HEK293 (cell line): ENCODE data around the gene REST.

Experiments used
- CTCF ChIA-PET: fragments of 350-600 bp; formaldehyde crosslinking; extraction: SDS; loops from one replicate; lab custom pipeline; 2021; ENCODE audit warnings: antibody characterized with exemption; lab: Yijun Ruan, JAX
- POLR2A ChIA-PET: fragments of 300-600 bp; formaldehyde crosslinking; extraction: SDS; loops from one replicate; lab custom pipeline; 2020; ENCODE audit warnings: antibody characterized with exemption, inconsistent platforms; lab: Yijun Ruan, JAX
- H3K27ac ChIP-seq: fragments of 200-500 bp; sonication (Bioruptor generic); 2 replicates; pipeline ENCODE4 v1.5.1; 2014; ENCODE audit warnings: low read depth, low read length, control low read depth, inconsistent platforms; ENCODE audit errors: extremely low read depth
- H3K36me3 ChIP-seq, 2 experiments: fragments of 200-500 bp in 1 of 2; sonication (Bioruptor generic) in 1 of 2; 1 replicate in 1 of 2; 2 replicates in 1 of 2; pipeline ENCODE4 v1.5.1; 2014 to 2017; ENCODE audit warnings: inconsistent platforms in 2 of 2, low read length in 2 of 2; ENCODE audit not compliant: control insufficient read depth in 2 of 2, insufficient read depth in 1 of 2
- H3K4me1 ChIP-seq: fragments of 200-500 bp; sonication (Bioruptor generic); 2 replicates; pipeline ENCODE4 v1.5.1; 2014; ENCODE audit warnings: mild to moderate bottlenecking, low read length, inconsistent platforms; ENCODE audit not compliant: control insufficient read depth, insufficient read depth
- H3K4me3 ChIP-seq: 2 replicates; pipeline ENCODE4 v1.5.1; 2011; ENCODE audit warnings: low read depth, mild to moderate bottlenecking, control low read depth, low read length, moderate library complexity
- H3K9me3 ChIP-seq: fragments of 200-500 bp; sonication (Bioruptor generic); 2 replicates; pipeline ENCODE4 v1.5.1; 2014; ENCODE audit warnings: low read depth, low read length, inconsistent platforms; ENCODE audit not compliant: control insufficient read depth, insufficient read depth
- EGR2 ChIP-seq: fragments of 450-650 bp; formaldehyde crosslinking; IDR thresholded peaks from 2 replicates; pipeline ENCODE4 v1.5.1; 2016; ENCODE audit warnings: low read depth, missing biosample characterization, missing genetic modification characterization
- KLF1 ChIP-seq: fragments of 450-650 bp; formaldehyde crosslinking; IDR thresholded peaks from 2 replicates; pipeline ENCODE4 v1.5.1; 2016; ENCODE audit warnings: missing biosample characterization, missing genetic modification characterization
- KLF10 ChIP-seq: fragments of 450-650 bp; IDR thresholded peaks from 2 replicates; pipeline ENCODE4 v1.5.1; 2018; ENCODE audit warnings: missing biosample characterization, mild to moderate bottlenecking, missing genetic modification characterization
- KLF17 ChIP-seq: fragments of 450-650 bp; formaldehyde crosslinking; IDR thresholded peaks from 2 replicates; pipeline ENCODE4 v1.5.1; 2016; ENCODE audit warnings: missing biosample characterization, missing genetic modification characterization
- PRDM10 ChIP-seq: fragments of 450-650 bp; formaldehyde crosslinking; IDR thresholded peaks from 2 replicates; pipeline ENCODE4 v1.5.1; 2016; ENCODE audit warnings: missing biosample characterization, missing genetic modification characterization
- SP7 ChIP-seq: fragments of 450-650 bp; formaldehyde crosslinking; IDR thresholded peaks from 2 replicates; pipeline ENCODE4 v1.5.1; 2016; ENCODE audit warnings: missing biosample characterization, missing genetic modification characterization
- TCF7L2 ChIP-seq: IDR thresholded peaks from 2 replicates; pipeline ENCODE4 v1.6.1; 2011; ENCODE audit warnings: low read depth, mild to moderate bottlenecking, inconsistent platforms, low read length, moderate library complexity, borderline replicate concordance
- ZEB2 ChIP-seq: fragments of 450-650 bp; formaldehyde crosslinking; IDR thresholded peaks from 2 replicates; pipeline ENCODE4 v1.5.1; 2016; ENCODE audit warnings: missing biosample characterization, missing genetic modification characterization
- ZNF19 ChIP-seq: fragments of 450-650 bp; formaldehyde crosslinking; IDR thresholded peaks from 2 replicates; pipeline ENCODE4; 2016; ENCODE audit warnings: missing biosample characterization, missing genetic modification characterization, low read depth
- ZNF23 ChIP-seq: fragments of 450-650 bp; formaldehyde crosslinking; IDR thresholded peaks from 2 replicates; pipeline ENCODE4 v1.5.1; 2016; ENCODE audit warnings: missing biosample characterization, missing genetic modification characterization, borderline replicate concordance
- ZNF266 ChIP-seq: fragments of 450-650 bp; formaldehyde crosslinking; IDR thresholded peaks from 2 replicates; pipeline ENCODE4 v1.5.1; 2016; ENCODE audit warnings: missing biosample characterization, missing genetic modification characterization, low read depth
- ZNF324 ChIP-seq: fragments of 450-650 bp; formaldehyde crosslinking; IDR thresholded peaks from 2 replicates; pipeline ENCODE4 v1.5.1; 2016; ENCODE audit warnings: missing biosample characterization, missing genetic modification characterization
- ZNF501 ChIP-seq: fragments of 450-650 bp; formaldehyde crosslinking; IDR thresholded peaks from 2 replicates; pipeline ENCODE4 v1.5.1; 2016; ENCODE audit warnings: missing biosample characterization, missing genetic modification characterization
- ZNF510 ChIP-seq: fragments of 450-650 bp; formaldehyde crosslinking; IDR thresholded peaks from 2 replicates; pipeline ENCODE4 v1.5.1; 2018; ENCODE audit warnings: mild to moderate bottlenecking, missing genetic modification characterization, missing biosample characterization; ENCODE audit not compliant: insufficient replicate concordance
- ZNF580 ChIP-seq: fragments of 450-650 bp; formaldehyde crosslinking; IDR thresholded peaks from 2 replicates; pipeline ENCODE4 v1.5.1; 2016; ENCODE audit warnings: missing biosample characterization, missing genetic modification characterization
- ZNF600 ChIP-seq: fragments of 450-650 bp; formaldehyde crosslinking; IDR thresholded peaks from 2 replicates; pipeline ENCODE4 v1.5.1; 2016; ENCODE audit warnings: missing biosample characterization, missing genetic modification characterization
- ZNF664 ChIP-seq: fragments of 450-650 bp; formaldehyde crosslinking; IDR thresholded peaks from 2 replicates; pipeline ENCODE4 v1.5.1; 2016; ENCODE audit warnings: missing biosample characterization, missing genetic modification characterization
- ZNF777 ChIP-seq: fragments of 450-650 bp; formaldehyde crosslinking; IDR thresholded peaks from 2 replicates; pipeline ENCODE4 v1.5.1; 2017; ENCODE audit warnings: missing biosample characterization, missing genetic modification characterization, borderline replicate concordance
- ZSCAN5A ChIP-seq: fragments of 450-650 bp; formaldehyde crosslinking; IDR thresholded peaks from 2 replicates; pipeline ENCODE4 v1.5.1; 2016; ENCODE audit warnings: missing biosample characterization, missing genetic modification characterization
- TF ChIP-seq, protein P1 (sequence below): fragments of 450-650 bp; formaldehyde crosslinking; IDR thresholded peaks from 2 replicates; pipeline ENCODE4 v1.5.1; 2017; ENCODE audit warnings: missing biosample characterization, missing genetic modification characterization

REST gene

DNA sequence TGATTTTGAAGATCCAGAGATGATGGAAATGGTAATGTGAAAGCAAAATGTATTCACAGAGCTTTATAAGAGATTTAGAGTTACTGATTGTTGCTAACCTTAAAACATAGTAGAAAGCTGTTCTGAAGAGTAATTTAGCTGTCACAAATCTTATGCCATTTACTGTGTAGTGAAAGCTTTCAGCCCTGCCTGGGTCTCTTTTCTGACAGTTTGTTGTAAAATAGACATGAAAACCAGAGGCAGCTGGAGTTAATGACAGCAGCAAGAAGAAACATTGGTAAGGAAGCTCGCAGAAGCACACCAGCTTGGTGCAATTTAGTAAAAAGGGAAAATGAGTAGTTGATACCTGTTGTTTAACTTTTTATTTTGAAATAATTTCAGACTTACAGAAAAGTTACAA lies 92.1 kb downstream of the REST start:
- Histone ChIP-seq H3K4me1 (no peaks in the 10 kb centered on the region), H3K9me3 (no peaks in the 10 kb centered on the region), H3K36me3 (peaks cover 31 to 88% of the 10 kb centered on the region in 2 experiments), H3K4me3 (no peak overlapping the region), H3K27ac (no peak overlapping the region)
- ChIA-PET POLR2A (no interaction called here), CTCF (no interaction called here)
- TF ChIP-seq ZNF266 (tag by site-specific recombination) = no peak
- no peak for TF ChIP-seq ZNF324 (tag by site-specific recombination)
- TF ChIP-seq EGR2 (tag by site-specific recombination) = no peak
- TF ChIP-seq ZSCAN5A = no peak
- no peak for TF ChIP-seq SP7 (tag by site-specific recombination)
- TF ChIP-seq, protein P1, sequence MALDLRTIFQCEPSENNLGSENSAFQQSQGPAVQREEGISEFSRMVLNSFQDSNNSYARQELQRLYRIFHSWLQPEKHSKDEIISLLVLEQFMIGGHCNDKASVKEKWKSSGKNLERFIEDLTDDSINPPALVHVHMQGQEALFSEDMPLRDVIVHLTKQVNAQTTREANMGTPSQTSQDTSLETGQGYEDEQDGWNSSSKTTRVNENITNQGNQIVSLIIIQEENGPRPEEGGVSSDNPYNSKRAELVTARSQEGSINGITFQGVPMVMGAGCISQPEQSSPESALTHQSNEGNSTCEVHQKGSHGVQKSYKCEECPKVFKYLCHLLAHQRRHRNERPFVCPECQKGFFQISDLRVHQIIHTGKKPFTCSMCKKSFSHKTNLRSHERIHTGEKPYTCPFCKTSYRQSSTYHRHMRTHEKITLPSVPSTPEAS (tag by site-specific recombination) = no peak
- TF ChIP-seq, all 188 proteins: peak for 0

GRCh38 chr4:57013543-57014120 lies 105.9 kb downstream of the REST start:
- TF ChIP-seq KLF1 (tag by site-specific recombination) = peak; percentile 90
- no peak for TF ChIP-seq KLF17 (tag by site-specific recombination)
- TF ChIP-seq PRDM10 (tag by site-specific recombination) = no peak
- no peak for TF ChIP-seq ZNF664 (tag by site-specific recombination)
- TF ChIP-seq ZNF777 (tag by site-specific recombination) = no peak
- TF ChIP-seq ZNF510 = no peak
- TF ChIP-seq EGR2 (tag by site-specific recombination) = peak; percentile 22; the same call in 1 of the 2 replicates
- no peak for TF ChIP-seq ZNF501 (tag by site-specific recombination)
- no peak for TF ChIP-seq ZNF19 (tag by site-specific recombination)
- no peak for TF ChIP-seq TCF7L2
- TF ChIP-seq ZNF600 (tag by site-specific recombination) = no peak
- TF ChIP-seq ZEB2 = no peak
- TF ChIP-seq KLF10 (tag by site-specific recombination) = no peak
- TF ChIP-seq ZNF580 = no peak
- no peak for TF ChIP-seq ZNF23
- H3K9me3 ChIP-seq = no peaks in the 10 kb centered on the region
- ChIA-PET POLR2A (no interaction called here), CTCF (no interaction called here)
- H3K4me1 ChIP-seq = no peaks in the 10 kb centered on the region
- H3K27ac ChIP-seq = no peak overlapping the region
- peaks cover 46 to 80% of the 10 kb centered on the region in 2 experiments for H3K36me3 ChIP-seq
- H3K4me3 ChIP-seq = no peak overlapping the region
